PC-3 (cell line): ENCODE data around the gene NAP1L4. TPM values are rescaled to one million over a fixed set of nuclear protein-coding genes. Genes with fewer than 3 reads are reported as not detected.
A peak's percentile ranks its signal among the peaks of the same experiment; 100 is the strongest.

Source experiments
- ATAC-seq: fragments of 200-7000 bp; cut with Tn5 transposase; 2 replicates; pipeline ENCODE4 v1.9.1; 2020; ENCODE audit warnings: mild to moderate bottlenecking, moderate library complexity
- BruUV-seq: library from RNA; stranded (reverse); fragments of 400-500 nt; replicated peaks from 2 replicates; lab custom pipeline; 2021; lab: Mats Ljungman, UMichigan
- CTCF ChIA-PET: fragments of 300-600 bp; sonication (Branson Sonifier 250); formaldehyde crosslinking; loops from one replicate; lab custom pipeline; 2022; ENCODE audit warnings: antibody characterized with exemption; lab: Charles Lee
- POLR2A ChIA-PET: fragments of 300-600 bp; sonication (Branson Sonifier 250); formaldehyde crosslinking; loops from one replicate; lab custom pipeline; 2022; ENCODE audit warnings: antibody characterized with exemption; ENCODE audit not compliant: unreplicated experiment; lab: Charles Lee
- DNase-seq: peaks from one replicate; pipeline ENCODE4 v3.0.0-alpha.2; 2015
- H2AFZ ChIP-seq: fragments of 300-600 bp; sonication (generic); 2 replicates; pipeline ENCODE4 v1.6.0; 2016; ENCODE audit warnings: antibody characterized with exemption, low read length
- H3F3A ChIP-seq: fragments of 300-600 bp; sonication (generic); one replicate; pipeline ENCODE4 v1.6.0; 2017; ENCODE audit warnings: antibody characterized with exemption, low read length, control low read depth, mild to moderate bottlenecking; ENCODE audit not compliant: unreplicated experiment
- H3K27ac ChIP-seq: fragments of 300-600 bp; sonication (generic); 2 replicates; pipeline ENCODE4 v1.5.1; 2016; ENCODE audit warnings: mild to moderate bottlenecking, low read length
- H3K27me3 ChIP-seq: fragments of 300-600 bp; sonication (generic); 2 replicates; pipeline ENCODE4 v1.6.1; 2016; ENCODE audit warnings: low read length, mixed read lengths
- H3K36me3 ChIP-seq: fragments of 300-600 bp; sonication (generic); 2 replicates; pipeline ENCODE4 v1.6.1; 2016; ENCODE audit warnings: low read depth, mixed run types, low read length, mixed read lengths
- H3K4me1 ChIP-seq: fragments of 300-600 bp; sonication (generic); 2 replicates; pipeline ENCODE4 v1.5.1; 2016; ENCODE audit warnings: low read length; ENCODE audit not compliant: insufficient read depth
- H3K4me2 ChIP-seq: fragments of 300-600 bp; sonication (generic); 2 replicates; pipeline ENCODE4 v1.6.0; 2016; ENCODE audit warnings: low read length
- H3K4me3 ChIP-seq: fragments of 300-600 bp; sonication (generic); 2 replicates; pipeline ENCODE4 v1.5.1; 2016; ENCODE audit warnings: mild to moderate bottlenecking, low read length, mixed read lengths
- H3K79me2 ChIP-seq: fragments of 300-600 bp; sonication (generic); 2 replicates; pipeline ENCODE4 v1.6.1; 2017; ENCODE audit warnings: low read length, mixed read lengths
- H3K9ac ChIP-seq: fragments of 300-600 bp; sonication (generic); 2 replicates; pipeline ENCODE4 v1.6.0; 2016; ENCODE audit warnings: mild to moderate bottlenecking, low read length
- H3K9me2 ChIP-seq: fragments of 300-600 bp; sonication (generic); replicated peaks from 2 replicates; pipeline ENCODE4 v1.6.1; 2016; ENCODE audit warnings: mixed run types, low read length, mixed read lengths
- H3K9me3 ChIP-seq: fragments of 300-600 bp; sonication (generic); 2 replicates; pipeline ENCODE4 v1.6.1; 2016; ENCODE audit warnings: low read length, mixed read lengths
- H4K20me1 ChIP-seq: fragments of 300-600 bp; sonication (generic); 2 replicates; pipeline ENCODE4 v1.6.1; 2016; ENCODE audit warnings: low read length, mixed read lengths
- CTCF ChIP-seq: fragments of 300-600 bp; sonication (generic); conservative IDR thresholded peaks from 2 replicates; pipeline ENCODE4 v1.5.1; 2017; ENCODE audit warnings: antibody characterized with exemption, low read depth, mild to moderate bottlenecking, low read length
- EZH2 ChIP-seq: fragments of 300-600 bp; sonication (generic); IDR thresholded peaks from one replicate; pipeline ENCODE4 v1.6.1; 2017; ENCODE audit warnings: antibody characterized with exemption, mild to moderate bottlenecking, low read length; ENCODE audit not compliant: unreplicated experiment
- EZH2phosphoT487 ChIP-seq: fragments of 300-600 bp; sonication (generic); IDR thresholded peaks from 2 replicates; pipeline ENCODE4 v1.6.1; 2018; ENCODE audit warnings: mild to moderate bottlenecking, antibody characterized with exemption, low read length, borderline replicate concordance
- intact Hi-C: fragments of 100-400 bp; cut with micrococcal nuclease; formaldehyde crosslinking; loops from 2 replicates; pipeline ENCODE4 v1.9.0; 2023
- total RNA-seq: library from RNA; depleted of rRNA; stranded (reverse); fragments of >200 nt; gene quantifications from 2 replicates; pipeline ENCODE4 v1.2.3, GENCODE V29; 2014

Gene NAP1L4
- total RNA-seq, 1 experiment from 2014 or later, result 115 TPM

GRCh38 chr11:2898366-2899079 is 93.6 kb downstream of the NAP1L4 start:
- no peaks in the 10 kb centered on the region for H3K9me2 ChIP-seq
- peak; percentile 61 for ATAC-seq
- H4K20me1 ChIP-seq, result no peaks in the 10 kb centered on the region
- TF ChIP-seq EZH2phosphoT487, result no peak
- no peak for TF ChIP-seq CTCF
- TF ChIP-seq EZH2, result no peak
- H3K9ac ChIP-seq, result no peak overlapping the region
- no peak overlapping the region for H3K4me3 ChIP-seq
- ChIA-PET CTCF (interaction anchor here (1.1 kb wide), 1 partner anchor 11 kb away, joined by 3 read pairs; no protein-coding TSS in a partner anchor), POLR2A (no interaction called here)
- no peaks in the 10 kb centered on the region for H3F3A ChIP-seq
- no peak overlapping the region for H2AFZ ChIP-seq
- no peaks in the 10 kb centered on the region for H3K79me2 ChIP-seq
- H3K4me2 ChIP-seq, result peak overlapping the region; percentile 22; the same call in 1 of the 2 replicates
- H3K36me3 ChIP-seq, result no peaks in the 10 kb centered on the region
- no TSS peak for BruUV-seq
- peaks cover 32% of the 10 kb centered on the region for H3K4me1 ChIP-seq
- H3K27ac ChIP-seq, result 0 out of 2 replicates have a peak overlapping the region, but pooled peaks have one; percentile 5
- intact Hi-C loops, result no loop called here
- H3K27me3 ChIP-seq, result no peaks in the 10 kb centered on the region
- no peaks in the 10 kb centered on the region for H3K9me3 ChIP-seq
- peak; percentile 71 for DNase-seq

GRCh38 chr11:2897048-2897447 is 95.1 kb downstream of the NAP1L4 start:
- Histone ChIP-seq H2AFZ (no peak overlapping the region), H3K79me2 (no peaks in the 10 kb centered on the region), H3K9ac (no peak overlapping the region), H3K4me2 (no peak overlapping the region), H3K9me3 (no peaks in the 10 kb centered on the region), H3K4me1 (peaks cover 28% of the 10 kb centered on the region), H4K20me1 (no peaks in the 10 kb centered on the region), H3K9me2 (no peaks in the 10 kb centered on the region), H3K36me3 (no peaks in the 10 kb centered on the region), H3F3A (no peaks in the 10 kb centered on the region), H3K4me3 (no peak overlapping the region), H3K27ac (no peak overlapping the region), H3K27me3 (no peaks in the 10 kb centered on the region)
- no peak for DNase-seq
- CTCF ChIA-PET, result no interaction called here
- TF ChIP-seq EZH2phosphoT487 (no peak), EZH2 (no peak), CTCF (no peak)
- intact Hi-C loops, result no loop called here
- no peak for ATAC-seq
- BruUV-seq, result no TSS peak
- POLR2A ChIA-PET, result no interaction called here

- TF ChIP-seq EZH2 (no peak), EZH2phosphoT487 (no peak), CTCF (no peak)
- DNase-seq (no peak), ATAC-seq (no peak)
- no peaks in the 10 kb centered on the region for H3K9me3 ChIP-seq
- H3K9me2 ChIP-seq, result no peaks in the 10 kb centered on the region
- H3K9ac ChIP-seq, result no peak overlapping the region
- ChIA-PET CTCF (no interaction called here), POLR2A (no interaction called here)
- H3K79me2 ChIP-seq, result no peaks in the 10 kb centered on the region
- H3F3A ChIP-seq, result no peaks in the 10 kb centered on the region
- H3K36me3 ChIP-seq, result no peaks in the 10 kb centered on the region
- H2AFZ ChIP-seq, result no peak overlapping the region
- H3K27me3 ChIP-seq, result no peaks in the 10 kb centered on the region
- intact Hi-C loops, result no loop called here
- no peak overlapping the region for H3K27ac ChIP-seq
- peaks cover 32% of the 10 kb centered on the region for H3K4me1 ChIP-seq
- no peak overlapping the region for H3K4me3 ChIP-seq
- no peak overlapping the region for H3K4me2 ChIP-seq
- BruUV-seq, result no TSS peak
- H4K20me1 ChIP-seq, result no peaks in the 10 kb centered on the region
These were observed 96.1 kb downstream of the NAP1L4 start for GRCh38 chr11:2896047-2896446.
